Naive B cell (primary cell): ENCODE measurements around the gene TMEM169. TPM values are rescaled to one million over a fixed set of nuclear protein-coding genes. Genes with fewer than 3 reads are reported as not detected.

Experiments used
- ATAC-seq, 2 donors: fragments of 150-1000 bp; cut with Tn5 transposase; 2 replicates each; pipeline ENCODE4 v1.10.0; 2021; ENCODE audit warnings: low read depth in 2 of 2, mild to moderate bottlenecking in 2 of 2, moderate library complexity in 2 of 2
- DNase-seq: peaks from one replicate; pipeline ENCODE4 v3.0.0; 2022
- H3K27ac Mint-ChIP-seq, 6 donors: one replicate each; pipeline ENCODE4 v1.8.0; 2020 to 2022; ENCODE audit warnings: mild to moderate bottlenecking in 6 of 6, mixed read lengths in 6 of 6, moderate library complexity in 5 of 6, inconsistent platforms in 2 of 6
- H3K27me3 Mint-ChIP-seq, 3 donors: one replicate each; pipeline ENCODE4 v1.8.0; 2021 to 2022; ENCODE audit warnings: mixed read lengths in 3 of 3, mild to moderate bottlenecking in 1 of 3
- H3K36me3 Mint-ChIP-seq, 2 donors: one replicate each; pipeline ENCODE4 v1.8.0; 2020 to 2022; ENCODE audit warnings: mixed read lengths in 2 of 2, inconsistent platforms in 1 of 2, mild to moderate bottlenecking in 1 of 2
- H3K4me1 Mint-ChIP-seq, 3 donors: one replicate each; pipeline ENCODE4 v1.8.0; 2020 to 2022; ENCODE audit warnings: mixed read lengths in 3 of 3, inconsistent platforms in 1 of 3, mild to moderate bottlenecking in 1 of 3, moderate library complexity in 1 of 3
- H3K4me3 Mint-ChIP-seq, 8 donors: one replicate each; pipeline ENCODE4 v1.8.0; 2020 to 2022; ENCODE audit warnings: mild to moderate bottlenecking in 8 of 8, mixed read lengths in 8 of 8, moderate library complexity in 8 of 8, inconsistent platforms in 2 of 8
- H3K9me3 Mint-ChIP-seq, 7 donors: one replicate each; pipeline ENCODE4 v1.8.0; 2020 to 2022; ENCODE audit warnings: mixed read lengths in 7 of 7, mild to moderate bottlenecking in 5 of 7, inconsistent platforms in 2 of 7, moderate library complexity in 1 of 7
- polyA plus RNA-seq, 6 donors: library from polyadenylated mRNA; unstranded; fragments of 300-500 nt; fragmentation: Illumina TruSeq; gene quantifications; one replicate each; pipeline ENCODE4 v1.2.3, GENCODE V29; 2021; ENCODE audit warnings: low read depth in 6 of 6

Gene TMEM169
- polyA plus RNA-seq, 6 donors from 2014 or later: 0.38 to 2.5 (median 1.2) TPM; not detected in 1

GRCh38 chr2:216056739-216057138 lies 25.0 kb upstream of the TMEM169 start:
- H3K36me3 Mint-ChIP-seq: peaks cover 4 to 5% of the 10 kb centered on the region in 2 donors
- DNase-seq (no peak), ATAC-seq (no peak)
- H3K4me3 Mint-ChIP-seq: no peak overlapping the region
- no peaks in the 10 kb centered on the region for H3K27me3 Mint-ChIP-seq
- H3K27ac Mint-ChIP-seq: peak overlapping the region in 5 of 6 donors; percentile 24 to 99 (median 96)
- peaks cover 0 to 2% (median 0%) of the 10 kb centered on the region in 7 donors for H3K9me3 Mint-ChIP-seq
- H3K4me1 Mint-ChIP-seq: peaks cover 15 to 29% (median 18%) of the 10 kb centered on the region in 3 donors

GRCh38 chr2:216057688-216058193 lies 24.0 kb upstream of the TMEM169 start:
- peak; percentile 72 for DNase-seq
- Mint-ChIP-seq H3K4me1 (peaks cover 15 to 29% (median 18%) of the 10 kb centered on the region in 3 donors), H3K9me3 (no peaks in the 10 kb centered on the region), H3K27me3 (no peaks in the 10 kb centered on the region), H3K4me3 (peak overlapping the region; percentile 74 to 94 (median 86)), H3K27ac (peak overlapping the region; percentile 92 to 99 (median 96)), H3K36me3 (peaks cover 8 to 11% of the 10 kb centered on the region in 2 donors)
- peak; percentile 94 to 95 for ATAC-seq

GRCh38 chr2:216059233-216059834 lies 22.4 kb upstream of the TMEM169 start:
- H3K9me3 Mint-ChIP-seq: no peaks in the 10 kb centered on the region
- H3K36me3 Mint-ChIP-seq: peaks cover 8 to 11% of the 10 kb centered on the region in 2 donors
- peaks cover 15 to 29% (median 18%) of the 10 kb centered on the region in 3 donors for H3K4me1 Mint-ChIP-seq
- ATAC-seq (no peak), DNase-seq (no peak)
- H3K4me3 Mint-ChIP-seq: peak overlapping the region in 5 of 8 donors; percentile 15 to 65 (median 29)
- H3K27me3 Mint-ChIP-seq: no peaks in the 10 kb centered on the region
- H3K27ac Mint-ChIP-seq: peak overlapping the region in 2 of 6 donors; percentile 32 to 93

GRCh38 chr2:216064014-216064630 lies 17.6 kb upstream of the TMEM169 start:
- Mint-ChIP-seq H3K9me3 (no peaks in the 10 kb centered on the region), H3K4me3 (no peak overlapping the region), H3K36me3 (peaks cover 11 to 16% of the 10 kb centered on the region in 2 donors), H3K27ac (no peak overlapping the region), H3K4me1 (peaks cover 0 to 4% (median 4%) of the 10 kb centered on the region in 3 donors), H3K27me3 (no peaks in the 10 kb centered on the region)
- no peak for ATAC-seq
- no peak for DNase-seq

- no peaks in the 10 kb centered on the region for H3K9me3 Mint-ChIP-seq
- H3K4me3 Mint-ChIP-seq: no peak overlapping the region
- H3K36me3 Mint-ChIP-seq: peaks cover 15 to 20% of the 10 kb centered on the region in 2 donors
- DNase-seq (no peak), ATAC-seq (no peak)
- H3K27me3 Mint-ChIP-seq: no peaks in the 10 kb centered on the region
- no peak overlapping the region for H3K27ac Mint-ChIP-seq
- H3K4me1 Mint-ChIP-seq: peaks cover 0 to 4% (median 0%) of the 10 kb centered on the region in 3 donors
These were observed 17.1 kb upstream of the TMEM169 start for GRCh38 chr2:216064665-216065064.

GRCh38 chr2:216066230-216066629 lies 15.5 kb upstream of the TMEM169 start:
- H3K36me3 Mint-ChIP-seq: peaks cover 15 to 19% of the 10 kb centered on the region in 2 donors
- no peaks in the 10 kb centered on the region for H3K9me3 Mint-ChIP-seq
- ATAC-seq: no peak
- no peak for DNase-seq
- no peaks in the 10 kb centered on the region for H3K27me3 Mint-ChIP-seq
- H3K4me3 Mint-ChIP-seq: no peak overlapping the region
- H3K27ac Mint-ChIP-seq: peak overlapping the region in 3 of 6 donors; percentile 40 to 57 (median 56)
- H3K4me1 Mint-ChIP-seq: peaks cover 0 to 4% (median 0%) of the 10 kb centered on the region in 3 donors

- Mint-ChIP-seq H3K27ac (no peak overlapping the region), H3K36me3 (peaks cover 7 to 9% of the 10 kb centered on the region in 2 donors), H3K27me3 (no peaks in the 10 kb centered on the region), H3K9me3 (no peaks in the 10 kb centered on the region), H3K4me3 (no peak overlapping the region), H3K4me1 (peaks cover 1 to 4% (median 4%) of the 10 kb centered on the region in 3 donors)
- no peak for ATAC-seq
- no peak for DNase-seq
These were observed 12.7 kb upstream of the TMEM169 start for GRCh38 chr2:216069028-216069427.

- Mint-ChIP-seq H3K4me1 (peaks cover 8 to 15% (median 12%) of the 10 kb centered on the region in 3 donors), H3K36me3 (peaks cover 7 to 14% of the 10 kb centered on the region in 2 donors), H3K9me3 (no peaks in the 10 kb centered on the region), H3K27me3 (no peaks in the 10 kb centered on the region), H3K4me3 (no peak overlapping the region), H3K27ac (no peak overlapping the region)
- no peak for ATAC-seq
- DNase-seq: no peak
These were observed 11.5 kb upstream of the TMEM169 start for GRCh38 chr2:216070195-216070594.

GRCh38 chr2:216071111-216071851 lies 10.4 kb upstream of the TMEM169 start:
- H3K9me3 Mint-ChIP-seq: no peaks in the 10 kb centered on the region
- no peak overlapping the region for H3K4me3 Mint-ChIP-seq
- H3K27ac Mint-ChIP-seq: peak overlapping the region in 2 of 6 donors; percentile 7 to 19
- H3K4me1 Mint-ChIP-seq: peaks cover 8 to 15% (median 12%) of the 10 kb centered on the region in 3 donors
- H3K36me3 Mint-ChIP-seq: peaks cover 7 to 10% of the 10 kb centered on the region in 2 donors
- ATAC-seq (no peak), DNase-seq (no peak)
- no peaks in the 10 kb centered on the region for H3K27me3 Mint-ChIP-seq

GRCh38 chr2:216072473-216072872 lies 9.2 kb upstream of the TMEM169 start:
- no peak for ATAC-seq

GRCh38 chr2:216073773-216074172 lies 7.9 kb upstream of the TMEM169 start:
- peaks cover 8 to 15% (median 8%) of the 10 kb centered on the region in 3 donors for H3K4me1 Mint-ChIP-seq
- DNase-seq: no peak
- H3K4me3 Mint-ChIP-seq: no peak overlapping the region
- ATAC-seq: no peak
- H3K27me3 Mint-ChIP-seq: no peaks in the 10 kb centered on the region
- no peaks in the 10 kb centered on the region for H3K9me3 Mint-ChIP-seq
- no peak overlapping the region for H3K27ac Mint-ChIP-seq
- peaks cover 7 to 10% of the 10 kb centered on the region in 2 donors for H3K36me3 Mint-ChIP-seq

More at GRCh38 chr2:216072473-216072872, 9.2 kb upstream of the TMEM169 start:
- Mint-ChIP-seq H3K9me3 (no peaks in the 10 kb centered on the region), H3K4me3 (no peak overlapping the region), H3K27me3 (no peaks in the 10 kb centered on the region), H3K36me3 (peaks cover 7 to 10% of the 10 kb centered on the region in 2 donors), H3K4me1 (peaks cover 8 to 15% (median 8%) of the 10 kb centered on the region in 3 donors), H3K27ac (no peak overlapping the region)
- no peak for DNase-seq

GRCh38 chr2:216074380-216074779 lies 7.3 kb upstream of the TMEM169 start:
- no peak for ATAC-seq
- Mint-ChIP-seq H3K4me3 (no peak overlapping the region), H3K9me3 (no peaks in the 10 kb centered on the region), H3K4me1 (peaks cover 8 to 15% (median 8%) of the 10 kb centered on the region in 3 donors), H3K27ac (peak overlapping the region in 1 of 6 donors; percentile 65), H3K27me3 (no peaks in the 10 kb centered on the region), H3K36me3 (peaks cover 2 to 6% of the 10 kb centered on the region in 2 donors)
- DNase-seq: no peak

GRCh38 chr2:216074794-216075193 lies 6.9 kb upstream of the TMEM169 start:
- Mint-ChIP-seq H3K27me3 (no peaks in the 10 kb centered on the region), H3K4me3 (no peak overlapping the region), H3K27ac (no peak overlapping the region), H3K36me3 (peaks cover 0 to 5% of the 10 kb centered on the region in 2 donors), H3K4me1 (peaks cover 8 to 15% (median 8%) of the 10 kb centered on the region in 3 donors), H3K9me3 (no peaks in the 10 kb centered on the region)
- ATAC-seq (no peak), DNase-seq (no peak)
